Dendritic cell treated with granulocyte-macrophage colony-stimulating factor and Interleukin-4, amounts not matched to agents 40 ng/mL and 50 ng/mL, for 4 days (primary cell): ENCODE results near the gene FIS1.

Experiments
- H3K27ac Mint-ChIP-seq: one replicate; pipeline ENCODE4 v1.8.0; 2022; ENCODE audit warnings: mild to moderate bottlenecking, mixed read lengths
- H3K27me3 Mint-ChIP-seq: one replicate; pipeline ENCODE4 v1.8.0; 2022; ENCODE audit warnings: mild to moderate bottlenecking, mixed read lengths
- H3K36me3 Mint-ChIP-seq: one replicate; pipeline ENCODE4 v1.8.0; 2022; ENCODE audit warnings: low read depth, mixed read lengths
- H3K4me1 Mint-ChIP-seq: one replicate; pipeline ENCODE4 v1.8.0; 2022; ENCODE audit warnings: low read depth, mixed read lengths
- H3K4me3 Mint-ChIP-seq: one replicate; pipeline ENCODE4 v1.8.0; 2022; ENCODE audit warnings: mild to moderate bottlenecking, moderate library complexity, mixed read lengths
- H3K9me3 Mint-ChIP-seq: one replicate; pipeline ENCODE4 v1.8.0; 2022; ENCODE audit warnings: mixed read lengths
- intact Hi-C: fragments of 100-400 bp; cut with micrococcal nuclease; formaldehyde crosslinking; loops from one replicate; pipeline ENCODE4 v1.15.0; 2022

FIS1 gene

GRCh38 chr7:101243646-101244374, 1.1 kb downstream of the FIS1 start:
- H3K4me1 Mint-ChIP-seq: peaks cover 61% of the 10 kb centered on the region
- H3K36me3 Mint-ChIP-seq: peaks cover 67% of the 10 kb centered on the region
- H3K27me3 Mint-ChIP-seq: peaks cover 15% of the 10 kb centered on the region
- H3K27ac Mint-ChIP-seq: peak overlapping the region; percentile 94
- peak overlapping the region; percentile 97 for H3K4me3 Mint-ChIP-seq
- no peaks in the 10 kb centered on the region for H3K9me3 Mint-ChIP-seq
- intact Hi-C loops: loop anchor here (1.0 to 5.0 kb wide), 3 partner anchors 8 to 97 kb away; partner anchors contain the start of gene PLOD3

GRCh38 chr7:101241443-101242349, 3.2 kb downstream of the FIS1 start:
- Mint-ChIP-seq H3K27ac (peak overlapping the region; percentile 63), H3K36me3 (peaks cover 70% of the 10 kb centered on the region), H3K4me3 (peak overlapping the region; percentile 39), H3K27me3 (peaks cover 33% of the 10 kb centered on the region), H3K4me1 (peaks cover 70% of the 10 kb centered on the region), H3K9me3 (no peaks in the 10 kb centered on the region)
- intact Hi-C loops: loop anchor here (5.0 kb wide), 1 partner anchor 94 kb away; no protein-coding TSS in a partner anchor

GRCh38 chr7:101241015-101241363, 3.9 kb downstream of the FIS1 start:
- Mint-ChIP-seq H3K27me3 (peaks cover 39% of the 10 kb centered on the region), H3K9me3 (no peaks in the 10 kb centered on the region), H3K4me3 (peak overlapping the region; percentile 39), H3K27ac (peak overlapping the region; percentile 63), H3K4me1 (peaks cover 70% of the 10 kb centered on the region), H3K36me3 (peaks cover 76% of the 10 kb centered on the region)
- intact Hi-C loops: loop anchor here (5.0 kb wide), 1 partner anchor 94 kb away; no protein-coding TSS in a partner anchor

GRCh38 chr7:101240226-101241014, 4.5 kb downstream of the FIS1 start:
- Mint-ChIP-seq H3K4me3 (peak overlapping the region; percentile 24), H3K27ac (peak overlapping the region; percentile 63)
- intact Hi-C loops: loop anchor here (5.0 kb wide), 1 partner anchor 93 kb away; no protein-coding TSS in a partner anchor

GRCh38 chr7:101239951-101240220, 5.0 kb downstream of the FIS1 start:
- peaks cover 39% of the 10 kb centered on the region for H3K27me3 Mint-ChIP-seq
- intact Hi-C loops: loop anchor here (5.0 kb wide), 1 partner anchor 93 kb away; no protein-coding TSS in a partner anchor
- H3K4me1 Mint-ChIP-seq: peaks cover 59% of the 10 kb centered on the region
- H3K4me3 Mint-ChIP-seq: no peak overlapping the region
- H3K27ac Mint-ChIP-seq: no peak overlapping the region
- peaks cover 70% of the 10 kb centered on the region for H3K36me3 Mint-ChIP-seq
- no peaks in the 10 kb centered on the region for H3K9me3 Mint-ChIP-seq

More at GRCh38 chr7:101240226-101241014, 4.5 kb downstream of the FIS1 start:
- peaks cover 39% of the 10 kb centered on the region for H3K27me3 Mint-ChIP-seq
- H3K9me3 Mint-ChIP-seq: no peaks in the 10 kb centered on the region
- H3K4me1 Mint-ChIP-seq: peaks cover 65% of the 10 kb centered on the region
- peaks cover 72% of the 10 kb centered on the region for H3K36me3 Mint-ChIP-seq

- H3K36me3 Mint-ChIP-seq: peaks cover 70% of the 10 kb centered on the region
- no peak overlapping the region for H3K4me3 Mint-ChIP-seq
- peaks cover 39% of the 10 kb centered on the region for H3K27me3 Mint-ChIP-seq
- H3K4me1 Mint-ChIP-seq: peaks cover 57% of the 10 kb centered on the region
- H3K9me3 Mint-ChIP-seq: no peaks in the 10 kb centered on the region
- intact Hi-C loops: no loop called here
- H3K27ac Mint-ChIP-seq: no peak overlapping the region
Observed at GRCh38 chr7:101239191-101239950, 5.5 kb downstream of the FIS1 start.

- H3K27ac Mint-ChIP-seq: no peak overlapping the region
- peaks cover 76% of the 10 kb centered on the region for H3K36me3 Mint-ChIP-seq
Observed at GRCh38 chr7:101238226-101239182, 6.4 kb downstream of the FIS1 start.

GRCh38 chr7:101237206-101238067, 7.4 kb downstream of the FIS1 start, which contains the start of gene CLDN15:
Gene CLDN15, minus strand, starts transcription at chr7:101237802. Its CDS starts 221 bp downstream, at chr7:101237581.
- H3K4me3 Mint-ChIP-seq: no peak within 1 kb of the TSS
- H3K4me1 Mint-ChIP-seq: peaks cover 46% of the 10 kb centered on the region
- no peaks in the 10 kb centered on the region for H3K9me3 Mint-ChIP-seq
- H3K27ac Mint-ChIP-seq: no peak within 1 kb of the TSS
- intact Hi-C loops: no loop called here
- peaks cover 39% of the 10 kb centered on the region for H3K27me3 Mint-ChIP-seq
- H3K36me3 Mint-ChIP-seq: peaks cover 83% of the 10 kb centered on the region

More at GRCh38 chr7:101238226-101239182, 6.4 kb downstream of the FIS1 start:
- H3K4me1 Mint-ChIP-seq: peaks cover 48% of the 10 kb centered on the region
- no peaks in the 10 kb centered on the region for H3K9me3 Mint-ChIP-seq
- no peak overlapping the region for H3K4me3 Mint-ChIP-seq
- peaks cover 39% of the 10 kb centered on the region for H3K27me3 Mint-ChIP-seq
- intact Hi-C loops: no loop called here

- Mint-ChIP-seq H3K27ac (no peak overlapping the region), H3K27me3 (peaks cover 39% of the 10 kb centered on the region), H3K9me3 (no peaks in the 10 kb centered on the region), H3K36me3 (peaks cover 90% of the 10 kb centered on the region), H3K4me3 (no peak overlapping the region), H3K4me1 (peaks cover 38% of the 10 kb centered on the region)
- intact Hi-C loops: no loop called here
Observed at GRCh38 chr7:101236292-101236835, 8.5 kb downstream of the FIS1 start.

GRCh38 chr7:101235522-101235921, 9.4 kb downstream of the FIS1 start:
- H3K9me3 Mint-ChIP-seq: no peaks in the 10 kb centered on the region
- peaks cover 33% of the 10 kb centered on the region for H3K4me1 Mint-ChIP-seq
- H3K27me3 Mint-ChIP-seq: peaks cover 37% of the 10 kb centered on the region
- H3K36me3 Mint-ChIP-seq: peaks cover 88% of the 10 kb centered on the region
- intact Hi-C loops: no loop called here
- no peak overlapping the region for H3K4me3 Mint-ChIP-seq
- H3K27ac Mint-ChIP-seq: no peak overlapping the region

- intact Hi-C loops: no loop called here
- Mint-ChIP-seq H3K36me3 (peaks cover 87% of the 10 kb centered on the region), H3K9me3 (no peaks in the 10 kb centered on the region), H3K4me1 (peaks cover 32% of the 10 kb centered on the region), H3K4me3 (no peak overlapping the region), H3K27me3 (peaks cover 36% of the 10 kb centered on the region), H3K27ac (no peak overlapping the region)
Observed at GRCh38 chr7:101235050-101235449, 9.8 kb downstream of the FIS1 start.
